Keratinocyte (primary cell): ENCODE measurements around the gene GALNT2. TPM values are rescaled to one million over a fixed set of nuclear protein-coding genes. Genes with fewer than 3 reads are reported as not detected.

Experiments used
- DNase-seq: peaks from one replicate; pipeline ENCODE4 v3.0.0-alpha.2; 2011; ENCODE audit warnings: low read depth, missing footprints, low spot score
- FAIRE-seq: peaks from 2 replicates; lab custom pipeline; 2011; peaks lifted over from hg19 to GRCh38; lab: Jason Lieb, UNC
- H2AFZ ChIP-seq: 2 replicates; pipeline ENCODE4 v1.6.0; 2012; ENCODE audit warnings: low read length, control low read depth, inconsistent platforms; ENCODE audit not compliant: control insufficient read depth
- H3K27ac ChIP-seq: 2 replicates; pipeline ENCODE4 v1.5.1; 2011; ENCODE audit warnings: low read length; ENCODE audit not compliant: control insufficient read depth, insufficient read depth
- H3K27me3 ChIP-seq: 3 replicates; pipeline ENCODE4 v1.6.0; 2011; ENCODE audit warnings: low read length; ENCODE audit not compliant: control insufficient read depth, insufficient read depth; ENCODE audit errors: extremely low read depth
- H3K36me3 ChIP-seq, 2 experiments: 2 replicates in 1 of 2; 3 replicates in 1 of 2; pipeline ENCODE4 v1.5.1; 2011; ENCODE audit warnings: low read length in 2 of 2, mild to moderate bottlenecking in 1 of 2; ENCODE audit not compliant: control insufficient read depth in 2 of 2, insufficient read depth in 2 of 2; ENCODE audit errors: extremely low read depth in 1 of 2
- H3K4me1 ChIP-seq: 3 replicates; pipeline ENCODE4 v1.5.1; 2011; ENCODE audit warnings: low read length; ENCODE audit not compliant: control insufficient read depth, insufficient read depth; ENCODE audit errors: extremely low read depth
- H3K4me2 ChIP-seq: 3 replicates; pipeline ENCODE4 v1.6.0; 2011; ENCODE audit warnings: low read depth, low read length; ENCODE audit not compliant: control insufficient read depth, insufficient read depth; ENCODE audit errors: extremely low read depth
- H3K4me3 ChIP-seq, 3 experiments: fragments of 200-600 bp in 1 of 3; sonication (generic) in 1 of 3; 2 replicates in 2 of 3; 3 replicates in 1 of 3; pipeline ENCODE4 v1.5.1; 2011 to 2016; ENCODE audit warnings: low read length in 3 of 3, mild to moderate bottlenecking in 3 of 3, control low read depth in 2 of 3, inconsistent platforms in 1 of 3, low read depth in 1 of 3, mixed read lengths in 1 of 3, mixed run types in 1 of 3, moderate library complexity in 1 of 3; ENCODE audit not compliant: control insufficient read depth in 2 of 3, insufficient read depth in 2 of 3; ENCODE audit errors: extremely low read depth in 1 of 3
- H3K79me2 ChIP-seq: 2 replicates; pipeline ENCODE4 v1.6.0; 2012; ENCODE audit warnings: low read length; ENCODE audit not compliant: control insufficient read depth, insufficient read depth
- H3K9ac ChIP-seq: 3 replicates; pipeline ENCODE4 v1.6.0; 2011; ENCODE audit warnings: low read length; ENCODE audit not compliant: control insufficient read depth, insufficient read depth; ENCODE audit errors: extremely low read depth
- H3K9me1 ChIP-seq: 3 replicates; pipeline ENCODE4 v1.6.0; 2011; ENCODE audit warnings: low read length; ENCODE audit not compliant: control insufficient read depth, insufficient read depth; ENCODE audit errors: extremely low read depth
- H3K9me3 ChIP-seq: 2 replicates; pipeline ENCODE4 v1.5.1; 2012; ENCODE audit warnings: low read depth, low read length; ENCODE audit not compliant: control insufficient read depth
- H4K20me1 ChIP-seq: 3 replicates; pipeline ENCODE4 v1.6.0; 2011; ENCODE audit warnings: low read length; ENCODE audit not compliant: control insufficient read depth, insufficient read depth; ENCODE audit errors: extremely low read depth
- EZH2 ChIP-seq: IDR thresholded peaks from one replicate; pipeline ENCODE4 v1.6.1; 2012; ENCODE audit warnings: inconsistent platforms, mild to moderate bottlenecking, low read length, moderate library complexity
- dilution Hi-C: fragments of 300-500 bp; cut with MboI; formaldehyde crosslinking; loops from one replicate; pipeline ENCODE4 v1.7.0; 2020; ENCODE audit warnings: low sequenced_read_pairs; ENCODE audit not compliant: extremely low pct_ligation_motif_present
- polyA plus RNA-seq, 5 experiments: library from polyadenylated mRNA; depleted of rRNA in 3 of 5; stranded (reverse) in 3 of 5; stranded (forward) in 1 of 5; unstranded in 1 of 5; fragments of >200 nt; gene quantifications; 1 replicate in 1 of 5; 2 replicates in 3 of 5; 3 replicates in 1 of 5; pipeline versions ENCODE4 v1.2.1 to v1.2.3, GENCODE V29; 2011 to 2012; ENCODE audit warnings: missing spikeins in 2 of 5, low read depth in 1 of 5, low replicate concordance in 1 of 5
- TF ChIP-seq, protein P1 (sequence below), 3 experiments: IDR thresholded peaks in 1 of 3; conservative IDR thresholded peaks in 1 of 3; optimal IDR thresholded peaks in 1 of 3; 2 replicates in 2 of 3; 3 replicates in 1 of 3; pipeline versions ENCODE3 to v1.5.1; 2011; ENCODE audit warnings: low read length in 3 of 3, mild to moderate bottlenecking in 3 of 3, moderate library complexity in 2 of 3, control low read depth in 1 of 3, inconsistent platforms in 1 of 3; ENCODE audit not compliant: insufficient read depth in 2 of 3; ENCODE audit errors: extremely low read depth in 1 of 3

Gene GALNT2
- polyA plus RNA-seq, 1 donor (not counting 4 experiments of a cell fraction or from before 2014, with no cell fraction given), result 61.7 TPM

DNA sequence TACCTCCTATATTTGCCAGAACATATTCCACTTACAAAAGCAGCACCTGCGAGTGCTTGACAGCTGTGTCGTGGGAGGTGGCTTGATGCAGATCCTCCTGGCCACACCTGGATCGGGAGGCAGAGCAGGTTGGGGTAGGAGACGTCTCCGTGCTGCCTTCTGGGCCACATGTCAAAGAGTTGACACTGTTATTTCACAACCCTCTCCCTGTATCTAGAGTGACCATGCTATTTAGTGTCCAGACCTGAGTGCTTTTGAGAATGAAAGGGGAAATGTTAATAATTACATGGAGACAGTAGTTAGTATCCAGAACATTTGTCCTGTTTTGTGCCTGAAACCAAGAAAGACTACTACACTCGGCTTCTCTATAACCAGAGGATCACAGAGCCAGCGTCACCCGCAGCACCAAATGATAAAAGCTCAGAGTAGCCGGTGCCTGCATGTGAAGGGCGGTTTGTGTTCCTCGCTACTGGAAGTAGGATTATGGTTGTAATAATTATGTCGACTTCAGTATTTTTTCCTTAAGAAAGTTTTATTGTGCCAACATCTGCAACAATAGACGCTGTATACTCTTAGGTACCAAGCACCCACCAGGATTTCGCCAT lies 77.1 kb downstream of the GALNT2 start:
- Histone ChIP-seq H3K79me2 (peaks cover 98% of the 10 kb centered on the region), H3K4me3 (no peak overlapping the region), H3K27ac (no peak overlapping the region), H4K20me1 (peaks cover 3% of the 10 kb centered on the region), H3K9ac (no peak overlapping the region), H3K27me3 (no peaks in the 10 kb centered on the region), H3K4me1 (no peaks in the 10 kb centered on the region), H3K4me2 (no peak overlapping the region), H2AFZ (no peak overlapping the region), H3K9me3 (no peaks in the 10 kb centered on the region), H3K9me1 (peaks cover 2% of the 10 kb centered on the region), H3K36me3 (peaks cover 0 to 3% of the 10 kb centered on the region in 2 experiments)
- FAIRE-seq (no peak), DNase-seq (no peak)
- TF ChIP-seq, protein P1, sequence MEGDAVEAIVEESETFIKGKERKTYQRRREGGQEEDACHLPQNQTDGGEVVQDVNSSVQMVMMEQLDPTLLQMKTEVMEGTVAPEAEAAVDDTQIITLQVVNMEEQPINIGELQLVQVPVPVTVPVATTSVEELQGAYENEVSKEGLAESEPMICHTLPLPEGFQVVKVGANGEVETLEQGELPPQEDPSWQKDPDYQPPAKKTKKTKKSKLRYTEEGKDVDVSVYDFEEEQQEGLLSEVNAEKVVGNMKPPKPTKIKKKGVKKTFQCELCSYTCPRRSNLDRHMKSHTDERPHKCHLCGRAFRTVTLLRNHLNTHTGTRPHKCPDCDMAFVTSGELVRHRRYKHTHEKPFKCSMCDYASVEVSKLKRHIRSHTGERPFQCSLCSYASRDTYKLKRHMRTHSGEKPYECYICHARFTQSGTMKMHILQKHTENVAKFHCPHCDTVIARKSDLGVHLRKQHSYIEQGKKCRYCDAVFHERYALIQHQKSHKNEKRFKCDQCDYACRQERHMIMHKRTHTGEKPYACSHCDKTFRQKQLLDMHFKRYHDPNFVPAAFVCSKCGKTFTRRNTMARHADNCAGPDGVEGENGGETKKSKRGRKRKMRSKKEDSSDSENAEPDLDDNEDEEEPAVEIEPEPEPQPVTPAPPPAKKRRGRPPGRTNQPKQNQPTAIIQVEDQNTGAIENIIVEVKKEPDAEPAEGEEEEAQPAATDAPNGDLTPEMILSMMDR (optimal IDR thresholded peaks at IDR 0.05 in 1 of 3, IDR thresholded peaks at IDR 0.05 in 1 of 3, conservative IDR thresholded peaks at IDR 0.05 in 1 of 3; ENCODE audit: extremely low read depth in 1 of 3, insufficient read depth in 2 of 3, low read length in 3 of 3), result no peak
- no peak for TF ChIP-seq EZH2
- dilution Hi-C loops, result no loop called here

DNA sequence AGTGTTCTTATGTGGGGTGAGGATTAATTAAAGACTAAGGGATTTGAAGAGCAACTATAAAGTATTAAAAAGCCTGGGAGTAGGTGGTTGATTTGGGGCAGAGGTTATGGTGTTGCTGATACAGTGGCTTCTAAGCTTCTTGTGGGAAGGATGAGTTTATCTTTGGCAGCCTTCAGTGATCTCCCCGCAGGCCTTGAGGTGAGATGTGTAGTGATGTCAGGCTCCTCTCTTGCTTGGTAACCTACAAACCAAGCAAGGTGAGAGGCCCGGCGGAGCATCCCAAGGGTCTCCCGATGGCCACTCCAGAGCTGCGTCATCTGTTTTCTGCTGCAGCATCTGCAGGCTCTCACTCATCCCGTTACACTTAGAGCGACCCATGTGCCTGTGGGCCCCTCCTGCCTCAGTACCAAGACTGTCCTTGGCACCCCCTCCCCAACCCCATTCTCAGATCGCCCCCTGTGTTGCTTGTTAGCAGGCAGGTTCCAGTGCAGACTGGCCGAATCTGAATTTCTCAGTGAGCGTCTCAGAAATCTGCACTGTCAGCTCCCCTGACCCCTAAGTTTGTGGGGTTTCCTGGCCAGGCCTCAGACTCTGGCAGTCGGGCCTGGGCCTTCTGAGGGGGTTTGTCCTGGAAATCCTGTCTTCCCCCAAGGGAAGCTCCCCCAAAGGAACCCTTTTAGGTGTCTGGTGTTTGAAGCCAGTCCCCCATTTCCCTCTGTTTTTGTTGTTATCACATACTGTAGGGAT lies 77.9 kb downstream of the GALNT2 start:
- Histone ChIP-seq H2AFZ (no peak overlapping the region), H3K9me1 (peaks cover 2% of the 10 kb centered on the region), H3K9ac (no peak overlapping the region), H3K4me3 (no peak overlapping the region), H3K9me3 (no peaks in the 10 kb centered on the region), H3K4me1 (no peaks in the 10 kb centered on the region), H3K36me3 (peaks cover 0 to 3% of the 10 kb centered on the region in 2 experiments), H4K20me1 (peaks cover 3% of the 10 kb centered on the region), H3K27ac (no peak overlapping the region), H3K27me3 (no peaks in the 10 kb centered on the region), H3K4me2 (no peak overlapping the region), H3K79me2 (peaks cover 95% of the 10 kb centered on the region)
- no peak for DNase-seq
- dilution Hi-C loops, result no loop called here
- TF ChIP-seq, protein P1 (optimal IDR thresholded peaks at IDR 0.05 in 1 of 3, IDR thresholded peaks at IDR 0.05 in 1 of 3, conservative IDR thresholded peaks at IDR 0.05 in 1 of 3; ENCODE audit: extremely low read depth in 1 of 3, insufficient read depth in 2 of 3, low read length in 3 of 3), result no peak
- TF ChIP-seq EZH2, result no peak
- no peak for FAIRE-seq
